Measurements from ENCODE around the gene LRRC37B. TPM values are rescaled to one million over a fixed set of nuclear protein-coding genes. Genes with fewer than 3 reads are reported as not detected.
"Not testable (repeated sequence)": the region's sequence is repeated elsewhere in the genome, so short reads cannot be mapped to it uniquely, and the experiment has no call there.

Gene LRRC37B
- total RNA-seq, 1 donor from 2014 or later = 18.9 TPM

GRCh38 chr17:32033223-32033622 lies 26.0 kb downstream of the LRRC37B start:
- H3K36me3 Mint-ChIP-seq (ENCODE audit: unreplicated experiment) = peaks cover 25% of the 10 kb centered on the region
- H3K27ac Mint-ChIP-seq (ENCODE audit: unreplicated experiment) = no peak overlapping the region
- no peak for DNase-seq (ENCODE audit: extremely low spot score, unreplicated experiment)
- H3K4me1 Mint-ChIP-seq (ENCODE audit: unreplicated experiment) = no peaks in the 10 kb centered on the region
- no peak overlapping the region for H3K4me3 Mint-ChIP-seq (ENCODE audit: unreplicated experiment)
- no peak for TF ChIP-seq CTCF (IDR thresholded peaks at IDR 0.05)
- H3K27me3 Mint-ChIP-seq (ENCODE audit: unreplicated experiment) = no peaks in the 10 kb centered on the region
- no peaks in the 10 kb centered on the region for H3K9me3 Mint-ChIP-seq (ENCODE audit: unreplicated experiment)

GRCh38 chr17:32033812-32034211 lies 26.6 kb downstream of the LRRC37B start:
- not testable (repeated sequence) for H3K4me3 Mint-ChIP-seq (ENCODE audit: unreplicated experiment)

GRCh38 chr17:32040246-32040645 lies 33.1 kb downstream of the LRRC37B start:
- not testable (repeated sequence) for DNase-seq (ENCODE audit: extremely low spot score, unreplicated experiment); H3K4me1 Mint-ChIP-seq (ENCODE audit: unreplicated experiment); H3K27ac Mint-ChIP-seq (ENCODE audit: unreplicated experiment); H3K4me3 Mint-ChIP-seq (ENCODE audit: unreplicated experiment); H3K9me3 Mint-ChIP-seq (ENCODE audit: unreplicated experiment); H3K27me3 Mint-ChIP-seq (ENCODE audit: unreplicated experiment)
- peaks cover 31% of the 10 kb centered on the region for H3K36me3 Mint-ChIP-seq (ENCODE audit: unreplicated experiment)

More at GRCh38 chr17:32033812-32034211, 26.6 kb downstream of the LRRC37B start:
- not testable (repeated sequence) for H3K27me3 Mint-ChIP-seq (ENCODE audit: unreplicated experiment); H3K4me1 Mint-ChIP-seq (ENCODE audit: unreplicated experiment); H3K9me3 Mint-ChIP-seq (ENCODE audit: unreplicated experiment); DNase-seq (ENCODE audit: extremely low spot score, unreplicated experiment); H3K27ac Mint-ChIP-seq (ENCODE audit: unreplicated experiment)
- peaks cover 25% of the 10 kb centered on the region for H3K36me3 Mint-ChIP-seq (ENCODE audit: unreplicated experiment)

- not testable (repeated sequence) for H3K27me3 Mint-ChIP-seq (ENCODE audit: unreplicated experiment); H3K4me1 Mint-ChIP-seq (ENCODE audit: unreplicated experiment); DNase-seq (ENCODE audit: extremely low spot score, unreplicated experiment); H3K4me3 Mint-ChIP-seq (ENCODE audit: unreplicated experiment); H3K9me3 Mint-ChIP-seq (ENCODE audit: unreplicated experiment); H3K27ac Mint-ChIP-seq (ENCODE audit: unreplicated experiment)
- H3K36me3 Mint-ChIP-seq (ENCODE audit: unreplicated experiment) = peaks cover 27% of the 10 kb centered on the region
Observed at GRCh38 chr17:32041306-32041875, 34.2 kb downstream of the LRRC37B start.

- peaks cover 21% of the 10 kb centered on the region for H3K36me3 Mint-ChIP-seq (ENCODE audit: unreplicated experiment)
- not testable (repeated sequence) for H3K27me3 Mint-ChIP-seq (ENCODE audit: unreplicated experiment); H3K9me3 Mint-ChIP-seq (ENCODE audit: unreplicated experiment); H3K4me1 Mint-ChIP-seq (ENCODE audit: unreplicated experiment); DNase-seq (ENCODE audit: extremely low spot score, unreplicated experiment); H3K4me3 Mint-ChIP-seq (ENCODE audit: unreplicated experiment); H3K27ac Mint-ChIP-seq (ENCODE audit: unreplicated experiment)
Observed at GRCh38 chr17:32042266-32042665, 35.1 kb downstream of the LRRC37B start.

GRCh38 chr17:32045611-32046010 lies 38.4 kb downstream of the LRRC37B start:
- peaks cover 13% of the 10 kb centered on the region for H3K36me3 Mint-ChIP-seq (ENCODE audit: unreplicated experiment)
- not testable (repeated sequence) for H3K4me3 Mint-ChIP-seq (ENCODE audit: unreplicated experiment); H3K27me3 Mint-ChIP-seq (ENCODE audit: unreplicated experiment); H3K27ac Mint-ChIP-seq (ENCODE audit: unreplicated experiment); DNase-seq (ENCODE audit: extremely low spot score, unreplicated experiment); H3K9me3 Mint-ChIP-seq (ENCODE audit: unreplicated experiment); H3K4me1 Mint-ChIP-seq (ENCODE audit: unreplicated experiment)

- not testable (repeated sequence) for H3K4me3 Mint-ChIP-seq (ENCODE audit: unreplicated experiment); H3K27me3 Mint-ChIP-seq (ENCODE audit: unreplicated experiment); H3K36me3 Mint-ChIP-seq (ENCODE audit: unreplicated experiment); H3K27ac Mint-ChIP-seq (ENCODE audit: unreplicated experiment); H3K4me1 Mint-ChIP-seq (ENCODE audit: unreplicated experiment); DNase-seq (ENCODE audit: extremely low spot score, unreplicated experiment); H3K9me3 Mint-ChIP-seq (ENCODE audit: unreplicated experiment)
Observed at GRCh38 chr17:32047663-32048062, 40.5 kb downstream of the LRRC37B start.

- not testable (repeated sequence) for H3K4me1 Mint-ChIP-seq (ENCODE audit: unreplicated experiment); H3K9me3 Mint-ChIP-seq (ENCODE audit: unreplicated experiment); H3K4me3 Mint-ChIP-seq (ENCODE audit: unreplicated experiment); H3K36me3 Mint-ChIP-seq (ENCODE audit: unreplicated experiment); H3K27ac Mint-ChIP-seq (ENCODE audit: unreplicated experiment); DNase-seq (ENCODE audit: extremely low spot score, unreplicated experiment); H3K27me3 Mint-ChIP-seq (ENCODE audit: unreplicated experiment)
Observed at GRCh38 chr17:32054985-32055384, 47.8 kb downstream of the LRRC37B start.

- not testable (repeated sequence) for H3K27me3 Mint-ChIP-seq (ENCODE audit: unreplicated experiment); H3K36me3 Mint-ChIP-seq (ENCODE audit: unreplicated experiment); H3K9me3 Mint-ChIP-seq (ENCODE audit: unreplicated experiment); H3K4me1 Mint-ChIP-seq (ENCODE audit: unreplicated experiment); H3K4me3 Mint-ChIP-seq (ENCODE audit: unreplicated experiment); H3K27ac Mint-ChIP-seq (ENCODE audit: unreplicated experiment); DNase-seq (ENCODE audit: extremely low spot score, unreplicated experiment)
Observed at GRCh38 chr17:32055425-32055824, 48.2 kb downstream of the LRRC37B start.

- not testable (repeated sequence) for H3K4me3 Mint-ChIP-seq (ENCODE audit: unreplicated experiment); H3K4me1 Mint-ChIP-seq (ENCODE audit: unreplicated experiment); H3K36me3 Mint-ChIP-seq (ENCODE audit: unreplicated experiment); H3K27me3 Mint-ChIP-seq (ENCODE audit: unreplicated experiment); DNase-seq (ENCODE audit: extremely low spot score, unreplicated experiment); H3K27ac Mint-ChIP-seq (ENCODE audit: unreplicated experiment); H3K9me3 Mint-ChIP-seq (ENCODE audit: unreplicated experiment)
Observed at GRCh38 chr17:32056500-32056899, 49.3 kb downstream of the LRRC37B start.

GRCh38 chr17:32057460-32058105 lies 50.4 kb downstream of the LRRC37B start:
- not testable (repeated sequence) for H3K4me1 Mint-ChIP-seq (ENCODE audit: unreplicated experiment); H3K9me3 Mint-ChIP-seq (ENCODE audit: unreplicated experiment); H3K27me3 Mint-ChIP-seq (ENCODE audit: unreplicated experiment); H3K36me3 Mint-ChIP-seq (ENCODE audit: unreplicated experiment); H3K4me3 Mint-ChIP-seq (ENCODE audit: unreplicated experiment); DNase-seq (ENCODE audit: extremely low spot score, unreplicated experiment); H3K27ac Mint-ChIP-seq (ENCODE audit: unreplicated experiment)
